A549 (cell line): ENCODE data around the gene ADGRD1.

Experiments used
- CEBPB ChIP-seq, 2 experiments: fragments of >200 bp in 1 of 2; sonication (Bioruptor Twin) in 1 of 2; formaldehyde crosslinking in 1 of 2; IDR thresholded peaks; 2 replicates each; pipeline ENCODE4 v1.6.1; 2012 to 2016
- CTCF ChIP-seq: fragments of >200 bp; sonication (Bioruptor Twin); formaldehyde crosslinking; IDR thresholded peaks from 3 replicates; pipeline ENCODE4 v1.5.1; 2016
- MYC ChIP-seq: IDR thresholded peaks from 2 replicates; pipeline ENCODE4 v1.6.1; 2012; ENCODE audit warnings: mild to moderate bottlenecking, inconsistent platforms, low read length, improper control_type of control experiment, borderline replicate concordance
- POLR2A ChIP-seq: IDR thresholded peaks from 2 replicates; pipeline ENCODE4 v1.6.1; 2012; ENCODE audit warnings: mild to moderate bottlenecking, low read length
- RCOR1 ChIP-seq: fragments of 150-350 bp; IDR thresholded peaks from 2 replicates; pipeline ENCODE4 v1.6.1; 2014; ENCODE audit warnings: antibody characterized with exemption, low read length, low read depth
- RFX5 ChIP-seq: fragments of 450-650 bp; IDR thresholded peaks from 2 replicates; pipeline ENCODE4 v1.7.1; 2014; ENCODE audit warnings: antibody characterized with exemption, mild to moderate bottlenecking, moderate library complexity
- TF ChIP-seq, protein P1 (sequence below): IDR thresholded peaks from 2 replicates; pipeline ENCODE4 v1.6.1; 2012
- TF ChIP-seq, protein P2 (sequence below): fragments of 200-600 bp; sonication (generic); IDR thresholded peaks from 2 replicates; pipeline ENCODE4 v1.6.1; 2016; ENCODE audit warnings: antibody characterized with exemption, mild to moderate bottlenecking, moderate library complexity

GRCh38 chr12:131084341-131085011, 130.8 kb downstream of the ADGRD1 start:
- TF ChIP-seq RCOR1 = no peak
- TF ChIP-seq POLR2A = no peak
- no peak for TF ChIP-seq CEBPB (IDR thresholded peaks at IDR 0.05)
- TF ChIP-seq CTCF = no peak
- TF ChIP-seq RFX5 = no peak
- TF ChIP-seq, protein P1, sequence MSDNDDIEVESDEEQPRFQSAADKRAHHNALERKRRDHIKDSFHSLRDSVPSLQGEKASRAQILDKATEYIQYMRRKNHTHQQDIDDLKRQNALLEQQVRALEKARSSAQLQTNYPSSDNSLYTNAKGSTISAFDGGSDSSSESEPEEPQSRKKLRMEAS = no peak
- TF ChIP-seq, protein P2, sequence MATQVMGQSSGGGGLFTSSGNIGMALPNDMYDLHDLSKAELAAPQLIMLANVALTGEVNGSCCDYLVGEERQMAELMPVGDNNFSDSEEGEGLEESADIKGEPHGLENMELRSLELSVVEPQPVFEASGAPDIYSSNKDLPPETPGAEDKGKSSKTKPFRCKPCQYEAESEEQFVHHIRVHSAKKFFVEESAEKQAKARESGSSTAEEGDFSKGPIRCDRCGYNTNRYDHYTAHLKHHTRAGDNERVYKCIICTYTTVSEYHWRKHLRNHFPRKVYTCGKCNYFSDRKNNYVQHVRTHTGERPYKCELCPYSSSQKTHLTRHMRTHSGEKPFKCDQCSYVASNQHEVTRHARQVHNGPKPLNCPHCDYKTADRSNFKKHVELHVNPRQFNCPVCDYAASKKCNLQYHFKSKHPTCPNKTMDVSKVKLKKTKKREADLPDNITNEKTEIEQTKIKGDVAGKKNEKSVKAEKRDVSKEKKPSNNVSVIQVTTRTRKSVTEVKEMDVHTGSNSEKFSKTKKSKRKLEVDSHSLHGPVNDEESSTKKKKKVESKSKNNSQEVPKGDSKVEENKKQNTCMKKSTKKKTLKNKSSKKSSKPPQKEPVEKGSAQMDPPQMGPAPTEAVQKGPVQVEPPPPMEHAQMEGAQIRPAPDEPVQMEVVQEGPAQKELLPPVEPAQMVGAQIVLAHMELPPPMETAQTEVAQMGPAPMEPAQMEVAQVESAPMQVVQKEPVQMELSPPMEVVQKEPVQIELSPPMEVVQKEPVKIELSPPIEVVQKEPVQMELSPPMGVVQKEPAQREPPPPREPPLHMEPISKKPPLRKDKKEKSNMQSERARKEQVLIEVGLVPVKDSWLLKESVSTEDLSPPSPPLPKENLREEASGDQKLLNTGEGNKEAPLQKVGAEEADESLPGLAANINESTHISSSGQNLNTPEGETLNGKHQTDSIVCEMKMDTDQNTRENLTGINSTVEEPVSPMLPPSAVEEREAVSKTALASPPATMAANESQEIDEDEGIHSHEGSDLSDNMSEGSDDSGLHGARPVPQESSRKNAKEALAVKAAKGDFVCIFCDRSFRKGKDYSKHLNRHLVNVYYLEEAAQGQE = no peak
- TF ChIP-seq MYC = no peak
